ENCODE data around the gene ENO4.

Gene ENO4

DNA sequence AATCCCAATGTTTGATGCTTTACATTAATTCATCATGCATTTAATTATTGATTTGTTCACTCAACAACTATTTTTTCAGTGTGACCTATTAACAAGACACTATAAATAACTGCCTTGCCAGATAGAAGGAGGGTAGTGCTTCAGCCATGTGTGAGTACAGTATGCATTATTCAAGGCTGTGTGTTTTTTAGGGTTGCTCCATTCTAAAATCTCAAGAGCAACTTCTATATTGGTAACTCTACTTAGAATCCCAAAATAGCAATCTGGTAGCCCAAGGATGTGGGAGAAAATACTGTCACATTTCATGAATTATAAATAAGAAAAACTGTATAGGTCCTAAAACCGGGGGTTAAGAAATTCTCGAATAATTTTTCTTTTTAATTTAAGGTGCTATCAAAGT lies 69.9 kb downstream of the ENO4 start:
- no peak for DNase-seq

DNA sequence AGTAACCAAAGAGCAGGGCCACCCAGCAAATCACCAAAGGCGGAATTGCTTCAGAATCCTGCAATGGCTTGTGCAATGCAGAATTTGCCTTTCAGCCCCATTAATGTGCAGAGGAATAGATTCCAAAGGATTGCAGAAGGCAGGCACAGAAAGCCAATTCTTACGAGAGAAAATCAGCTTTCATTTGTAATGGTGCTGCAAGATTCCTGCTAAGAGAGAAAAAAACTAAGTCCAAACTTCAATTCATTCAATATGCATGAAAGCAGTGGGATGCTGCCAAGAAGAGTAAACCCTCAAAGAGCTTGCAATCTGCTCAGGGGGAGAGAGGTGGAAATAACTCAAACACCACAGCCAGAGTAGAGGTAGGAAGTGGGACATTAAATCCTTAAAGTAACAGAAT lies 70.4 kb downstream of the ENO4 start:
- DNase-seq, result no peak

DNA sequence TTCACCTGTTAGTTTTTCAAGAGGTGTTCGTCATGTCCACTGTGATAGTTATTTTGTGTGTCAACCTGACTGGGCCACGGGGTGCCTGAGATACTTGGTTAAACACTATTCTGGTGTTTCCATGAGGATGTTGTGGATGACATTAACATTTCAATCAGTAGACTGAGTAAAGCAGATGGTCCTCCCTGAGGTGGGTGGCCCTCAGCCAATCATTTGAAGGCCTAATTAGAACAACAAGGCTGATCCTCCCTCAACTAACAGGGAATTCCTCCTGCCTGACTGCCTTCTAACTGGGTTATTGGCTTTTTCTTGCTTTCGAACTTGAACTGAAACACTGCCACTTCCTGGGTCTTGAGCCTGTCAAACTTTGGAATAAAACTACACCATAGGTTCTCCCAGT lies 75.8 kb downstream of the ENO4 start:
- DNase-seq, result no peak

DNA sequence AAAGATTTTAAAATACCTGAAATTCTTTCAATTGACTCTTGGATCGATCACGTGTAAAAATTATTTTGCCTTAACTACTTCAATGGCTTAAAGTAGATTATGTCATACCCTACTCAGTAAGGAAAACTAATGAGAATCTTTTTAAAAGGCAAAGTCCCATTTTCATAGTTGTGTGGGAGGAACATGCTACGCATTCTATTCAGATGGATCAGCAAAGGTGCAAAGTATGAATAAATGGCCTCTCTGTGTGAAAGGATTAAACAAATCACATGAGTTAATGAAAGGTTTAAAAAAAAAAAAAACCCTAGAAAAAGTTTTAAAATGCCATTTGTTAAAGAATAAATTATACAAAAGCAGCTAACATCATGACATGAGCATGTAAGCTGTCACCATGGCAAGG lies 77.1 kb downstream of the ENO4 start:
- no peak for DNase-seq

DNA sequence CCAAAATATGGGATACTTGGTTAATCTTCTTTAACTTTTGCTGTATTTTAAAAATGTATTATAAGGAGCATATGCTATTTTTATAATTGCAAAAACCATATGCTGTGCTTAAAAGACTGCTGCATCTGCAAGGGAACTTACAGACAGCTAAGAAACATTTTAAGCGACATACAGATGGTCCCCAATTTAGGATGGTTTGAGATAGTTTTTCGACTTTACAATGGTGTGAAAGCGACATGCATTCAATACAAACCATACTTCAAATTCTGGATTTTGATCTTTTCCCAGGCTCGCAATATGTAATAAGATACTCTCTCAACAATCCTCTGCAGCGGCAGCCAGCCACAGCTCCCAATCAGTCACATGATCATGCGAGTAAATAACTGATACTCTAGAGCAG lies 82.5 kb downstream of the ENO4 start:
- no peak for DNase-seq
